SK-N-SH (cell line): ENCODE results near the gene PRICKLE4. TPM values are rescaled to one million over a fixed set of nuclear protein-coding genes. Genes with fewer than 3 reads are reported as not detected.
A peak's percentile ranks its signal among the peaks of the same experiment; 100 is the strongest.

Experiments
- CTCF ChIA-PET: fragments of 300-600, 350-600 bp; formaldehyde crosslinking; extraction: SDS; loops from one replicate; lab custom pipeline; 2021; lab: Yijun Ruan, JAX
- POLR2A ChIA-PET: fragments of 350-600 bp; sonication (Branson Sonifier 250); formaldehyde crosslinking; extraction: SDS; loops from one replicate; lab custom pipeline; 2020; ENCODE audit warnings: antibody characterized with exemption, inconsistent platforms; lab: Yijun Ruan, JAX
- DNase-seq: peaks from one replicate; pipeline ENCODE4 v3.0.0; 2012
- H2AFZ ChIP-seq: fragments of 200-600 bp; sonication (generic); 2 replicates; pipeline ENCODE4 v1.8.1; 2016; ENCODE audit warnings: antibody characterized with exemption, mild to moderate bottlenecking, low read depth
- H3F3A ChIP-seq: fragments of 200-600 bp; sonication (generic); replicated peaks from 2 replicates; pipeline ENCODE3; 2016; ENCODE audit warnings: antibody characterized with exemption, mild to moderate bottlenecking; ENCODE audit not compliant: insufficient read depth
- H3K27ac ChIP-seq, 2 experiments: fragments of 200-500 bp in 1 of 2; fragments of 200-600 bp in 1 of 2; sonication (Bioruptor generic) in 1 of 2; sonication (generic), shearing (Covaris generic) in 1 of 2; 2 replicates each; pipeline versions ENCODE4 v1.5.1 to v1.6.1; 2014 to 2016; ENCODE audit warnings: low read depth in 2 of 2, inconsistent platforms in 1 of 2, low read length in 1 of 2, mild to moderate bottlenecking in 1 of 2, mixed read lengths in 1 of 2
- H3K27me3 ChIP-seq: fragments of 200-600 bp; sonication (generic), shearing (Covaris generic); 2 replicates; pipeline ENCODE4 v1.6.1; 2016; ENCODE audit warnings: mixed run types; ENCODE audit not compliant: insufficient read depth
- H3K36me3 ChIP-seq, 2 experiments: fragments of 200-500 bp in 1 of 2; fragments of 200-600 bp in 1 of 2; sonication (Bioruptor generic) in 1 of 2; sonication (generic) in 1 of 2; replicated peaks in 1 of 2; 2 replicates each; pipeline versions ENCODE3 to v1.5.1; 2014 to 2016; ENCODE audit warnings: low read length in 1 of 2, mild to moderate bottlenecking in 1 of 2; ENCODE audit not compliant: insufficient read depth in 2 of 2, control insufficient read depth in 1 of 2
- H3K4me1 ChIP-seq, 2 experiments: fragments of 200-500 bp in 1 of 2; fragments of 200-600 bp in 1 of 2; sonication (Bioruptor generic) in 1 of 2; sonication (generic), shearing (Covaris generic) in 1 of 2; 2 replicates each; pipeline versions ENCODE4 v1.5.1 to v1.6.1; 2014 to 2016; ENCODE audit warnings: low read depth in 1 of 2, low read length in 1 of 2, mixed run types in 1 of 2; ENCODE audit not compliant: insufficient read depth in 2 of 2, control insufficient read depth in 1 of 2
- H3K4me2 ChIP-seq: fragments of 200-600 bp; sonication (generic), shearing (Covaris generic); 2 replicates; pipeline ENCODE4 v1.6.1; 2017; ENCODE audit warnings: mixed run types
- H3K4me3 ChIP-seq, 2 experiments: fragments of 200-500 bp in 1 of 2; fragments of 200-600 bp in 1 of 2; sonication (Bioruptor generic) in 1 of 2; sonication (generic), shearing (Covaris generic) in 1 of 2; 2 replicates each; pipeline versions ENCODE4 v1.5.1 to v1.8.1; 2014 to 2016; ENCODE audit warnings: low read depth in 2 of 2, inconsistent platforms in 1 of 2, low read length in 1 of 2, mild to moderate bottlenecking in 1 of 2, mixed read lengths in 1 of 2, moderate library complexity in 1 of 2
- H3K79me2 ChIP-seq: fragments of 200-600 bp; sonication (generic); 2 replicates; pipeline ENCODE4 v1.8.1; 2017; ENCODE audit warnings: mild to moderate bottlenecking; ENCODE audit not compliant: insufficient read depth
- H3K9ac ChIP-seq: fragments of 200-600 bp; sonication (generic); 2 replicates; pipeline ENCODE4 v1.6.1; 2017; ENCODE audit warnings: mixed run types
- H3K9me2 ChIP-seq: fragments of 200-600 bp; sonication (generic); 2 replicates; pipeline ENCODE4 v1.6.1; 2017; ENCODE audit warnings: mixed run types
- H3K9me3 ChIP-seq: fragments of 200-600 bp; sonication (generic); 2 replicates; pipeline ENCODE4 v1.6.1; 2017; ENCODE audit warnings: mixed run types, mild to moderate bottlenecking, moderate library complexity
- H4K20me1 ChIP-seq: fragments of 200-600 bp; sonication (generic); 2 replicates; pipeline ENCODE4 v1.6.1; 2017; ENCODE audit warnings: mild to moderate bottlenecking, mixed run types; ENCODE audit not compliant: insufficient read depth
- CHD2 ChIP-seq: fragments of 150-350 bp; IDR thresholded peaks from 2 replicates; pipeline ENCODE4 v1.6.1; 2018; ENCODE audit warnings: low read length; ENCODE audit not compliant: partially characterized antibody
- ELF1 ChIP-seq: IDR thresholded peaks from 2 replicates; pipeline ENCODE4 v1.4.0; 2012
- EP300 ChIP-seq, 2 experiments: IDR thresholded peaks; 2 replicates each; pipeline versions ENCODE4 v1.4.0 to v1.6.1; 2012; ENCODE audit warnings: borderline replicate concordance in 1 of 2, low read depth in 1 of 2, low read length in 1 of 2
- EZH2phosphoT487 ChIP-seq: fragments of 200-600 bp; sonication (generic); IDR thresholded peaks from 2 replicates; pipeline ENCODE4 v1.6.1; 2017; ENCODE audit warnings: low read depth, mixed run types, mild to moderate bottlenecking, antibody characterized with exemption, moderate library complexity, borderline replicate concordance
- GABPA ChIP-seq: IDR thresholded peaks from 2 replicates; pipeline ENCODE4 v1.4.0; 2012; ENCODE audit warnings: low read depth, mild to moderate bottlenecking
- GATA2 ChIP-seq: sonication (generic); formaldehyde crosslinking; IDR thresholded peaks from 2 replicates; pipeline ENCODE4 v1.5.0; 2020; ENCODE audit warnings: mild to moderate bottlenecking, missing genetic modification reagents
- JUND ChIP-seq: IDR thresholded peaks from 2 replicates; pipeline ENCODE4 v1.4.0; 2012
- NRF1 ChIP-seq: IDR thresholded peaks from 2 replicates; pipeline ENCODE4 v1.6.1; 2012; ENCODE audit warnings: low read depth, mild to moderate bottlenecking, low read length
- POLR2AphosphoS5 ChIP-seq: IDR thresholded peaks from 2 replicates; pipeline ENCODE4 v1.6.1; 2012; ENCODE audit warnings: low read depth, low read length
- RFX5 ChIP-seq: IDR thresholded peaks from 2 replicates; pipeline ENCODE4 v1.6.1; 2012; ENCODE audit warnings: mild to moderate bottlenecking, improper control_type of control experiment, low read length
- SIN3A ChIP-seq: IDR thresholded peaks from 2 replicates; pipeline ENCODE4 v1.6.1; 2012; ENCODE audit warnings: low read depth, mild to moderate bottlenecking, low read length, moderate library complexity, borderline replicate concordance
- SMC3 ChIP-seq: IDR thresholded peaks from 2 replicates; pipeline ENCODE4 v1.6.1; 2012; ENCODE audit warnings: low read depth, low read length, improper control_type of control experiment
- TAF1 ChIP-seq: IDR thresholded peaks from 2 replicates; pipeline ENCODE4 v1.6.1; 2012; ENCODE audit warnings: low read depth, mild to moderate bottlenecking, low read length, moderate library complexity, borderline replicate concordance
- TCF12 ChIP-seq: IDR thresholded peaks from 2 replicates; pipeline ENCODE4 v1.4.0; 2012
- polyA plus RNA-seq, 3 experiments: library from polyadenylated mRNA; depleted of rRNA; stranded (reverse); fragments of >200 nt; gene quantifications; 2 replicates each; pipeline ENCODE4 v1.2.3, GENCODE V29; 2012
- TF ChIP-seq, protein P1 (sequence below): IDR thresholded peaks from 2 replicates; pipeline ENCODE4 v1.4.0; 2012; ENCODE audit warnings: low read depth
- TF ChIP-seq, protein P2 (sequence below): IDR thresholded peaks from 2 replicates; pipeline ENCODE4; 2012
- TF ChIP-seq, protein P3 (sequence below): IDR thresholded peaks from 2 replicates; pipeline ENCODE4 v1.4.0; 2012; ENCODE audit warnings: low read depth, borderline replicate concordance
- TF ChIP-seq, protein P4 (sequence below): fragments of 200-600 bp; sonication (generic); IDR thresholded peaks from 2 replicates; pipeline ENCODE4 v1.6.1; 2017; ENCODE audit warnings: antibody characterized with exemption, mild to moderate bottlenecking, moderate library complexity
- TF ChIP-seq, protein P5 (sequence below): IDR thresholded peaks from 2 replicates; pipeline ENCODE4 v1.4.0; 2012; ENCODE audit warnings: low read depth, borderline replicate concordance
- TF ChIP-seq, protein P6 (sequence below): fragments of 150-350 bp; IDR thresholded peaks from 2 replicates; pipeline ENCODE4 v1.6.1; 2016; ENCODE audit warnings: mild to moderate bottlenecking, low read depth, low read length

PRICKLE4 gene
- polyA plus RNA-seq, 1 of the 3 experiments (the other 2 are of a cell fraction), result 3.9 TPM

DNA sequence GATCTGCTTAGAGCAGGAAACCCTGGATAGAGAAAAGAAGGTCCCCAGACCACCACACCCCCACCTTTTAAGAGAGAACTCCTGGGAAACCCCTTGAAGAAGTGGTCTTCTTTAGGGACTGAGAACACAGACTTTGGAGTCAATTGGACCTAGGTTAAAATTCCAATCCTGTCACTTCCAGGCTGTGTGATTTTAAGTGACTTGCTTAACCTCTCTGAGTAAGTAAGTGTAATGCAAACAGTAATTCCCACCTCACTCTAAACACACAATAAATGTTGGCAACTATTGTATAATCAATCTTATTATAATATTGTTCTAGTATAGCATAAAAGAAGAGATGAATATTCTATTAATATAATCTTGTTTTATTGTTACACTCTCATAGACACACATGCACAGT is 48.4 kb upstream of the PRICKLE4 start:
- Histone ChIP-seq H3K9me2 (no peaks in the 10 kb centered on the region), H2AFZ (no peak overlapping the region), H3K4me2 (peak overlapping the region; percentile 93), H3K79me2 (peaks cover 54% of the 10 kb centered on the region), H3K27ac (peak overlapping the region in 1 of 2 experiments; percentile 81; a peak in 1 of 4 replicates), H3K36me3 (no peaks in the 10 kb centered on the region), H3K9me3 (no peaks in the 10 kb centered on the region), H3K4me1 (peaks cover 37 to 54% of the 10 kb centered on the region in 2 experiments), H3F3A (peaks cover 10% of the 10 kb centered on the region), H4K20me1 (no peaks in the 10 kb centered on the region), H3K4me3 (peak overlapping the region in 1 of 2 experiments; percentile 71; a peak in 1 of 4 replicates), H3K9ac (0 out of 2 replicates have a peak overlapping the region, but pooled peaks have one; percentile 58), H3K27me3 (no peaks in the 10 kb centered on the region)
- POLR2A ChIA-PET, result interaction anchor here (3.6 kb wide), 1 partner anchor 55 kb away, joined by 23 read pairs; the partner anchor contains the start of gene TOMM6
- DNase-seq, result no peak
- TF ChIP-seq TCF12, result no peak
- TF ChIP-seq, protein P1, sequence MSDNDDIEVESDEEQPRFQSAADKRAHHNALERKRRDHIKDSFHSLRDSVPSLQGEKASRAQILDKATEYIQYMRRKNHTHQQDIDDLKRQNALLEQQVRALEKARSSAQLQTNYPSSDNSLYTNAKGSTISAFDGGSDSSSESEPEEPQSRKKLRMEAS, result no peak
- TF ChIP-seq, protein P2, sequence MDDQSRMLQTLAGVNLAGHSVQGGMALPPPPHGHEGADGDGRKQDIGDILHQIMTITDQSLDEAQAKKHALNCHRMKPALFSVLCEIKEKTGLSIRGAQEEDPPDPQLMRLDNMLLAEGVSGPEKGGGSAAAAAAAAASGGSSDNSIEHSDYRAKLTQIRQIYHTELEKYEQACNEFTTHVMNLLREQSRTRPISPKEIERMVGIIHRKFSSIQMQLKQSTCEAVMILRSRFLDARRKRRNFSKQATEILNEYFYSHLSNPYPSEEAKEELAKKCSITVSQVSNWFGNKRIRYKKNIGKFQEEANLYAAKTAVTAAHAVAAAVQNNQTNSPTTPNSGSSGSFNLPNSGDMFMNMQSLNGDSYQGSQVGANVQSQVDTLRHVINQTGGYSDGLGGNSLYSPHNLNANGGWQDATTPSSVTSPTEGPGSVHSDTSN, result no peak
- no peak for TF ChIP-seq EP300 (IDR thresholded peaks at IDR 0.05; ENCODE audit: borderline replicate concordance in 1 of 2, low read depth in 1 of 2, low read length in 1 of 2)
- TF ChIP-seq GABPA, result no peak
- TF ChIP-seq, protein P3, sequence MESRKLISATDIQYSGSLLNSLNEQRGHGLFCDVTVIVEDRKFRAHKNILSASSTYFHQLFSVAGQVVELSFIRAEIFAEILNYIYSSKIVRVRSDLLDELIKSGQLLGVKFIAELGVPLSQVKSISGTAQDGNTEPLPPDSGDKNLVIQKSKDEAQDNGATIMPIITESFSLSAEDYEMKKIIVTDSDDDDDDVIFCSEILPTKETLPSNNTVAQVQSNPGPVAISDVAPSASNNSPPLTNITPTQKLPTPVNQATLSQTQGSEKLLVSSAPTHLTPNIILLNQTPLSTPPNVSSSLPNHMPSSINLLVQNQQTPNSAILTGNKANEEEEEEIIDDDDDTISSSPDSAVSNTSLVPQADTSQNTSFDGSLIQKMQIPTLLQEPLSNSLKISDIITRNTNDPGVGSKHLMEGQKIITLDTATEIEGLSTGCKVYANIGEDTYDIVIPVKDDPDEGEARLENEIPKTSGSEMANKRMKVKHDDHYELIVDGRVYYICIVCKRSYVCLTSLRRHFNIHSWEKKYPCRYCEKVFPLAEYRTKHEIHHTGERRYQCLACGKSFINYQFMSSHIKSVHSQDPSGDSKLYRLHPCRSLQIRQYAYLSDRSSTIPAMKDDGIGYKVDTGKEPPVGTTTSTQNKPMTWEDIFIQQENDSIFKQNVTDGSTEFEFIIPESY, result no peak
- no peak for TF ChIP-seq JUND
- TF ChIP-seq CHD2, result no peak
- no peak for TF ChIP-seq EZH2phosphoT487
- TF ChIP-seq POLR2AphosphoS5, result no peak
- TF ChIP-seq, protein P4, sequence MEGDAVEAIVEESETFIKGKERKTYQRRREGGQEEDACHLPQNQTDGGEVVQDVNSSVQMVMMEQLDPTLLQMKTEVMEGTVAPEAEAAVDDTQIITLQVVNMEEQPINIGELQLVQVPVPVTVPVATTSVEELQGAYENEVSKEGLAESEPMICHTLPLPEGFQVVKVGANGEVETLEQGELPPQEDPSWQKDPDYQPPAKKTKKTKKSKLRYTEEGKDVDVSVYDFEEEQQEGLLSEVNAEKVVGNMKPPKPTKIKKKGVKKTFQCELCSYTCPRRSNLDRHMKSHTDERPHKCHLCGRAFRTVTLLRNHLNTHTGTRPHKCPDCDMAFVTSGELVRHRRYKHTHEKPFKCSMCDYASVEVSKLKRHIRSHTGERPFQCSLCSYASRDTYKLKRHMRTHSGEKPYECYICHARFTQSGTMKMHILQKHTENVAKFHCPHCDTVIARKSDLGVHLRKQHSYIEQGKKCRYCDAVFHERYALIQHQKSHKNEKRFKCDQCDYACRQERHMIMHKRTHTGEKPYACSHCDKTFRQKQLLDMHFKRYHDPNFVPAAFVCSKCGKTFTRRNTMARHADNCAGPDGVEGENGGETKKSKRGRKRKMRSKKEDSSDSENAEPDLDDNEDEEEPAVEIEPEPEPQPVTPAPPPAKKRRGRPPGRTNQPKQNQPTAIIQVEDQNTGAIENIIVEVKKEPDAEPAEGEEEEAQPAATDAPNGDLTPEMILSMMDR, result no peak
- TF ChIP-seq, protein P5, sequence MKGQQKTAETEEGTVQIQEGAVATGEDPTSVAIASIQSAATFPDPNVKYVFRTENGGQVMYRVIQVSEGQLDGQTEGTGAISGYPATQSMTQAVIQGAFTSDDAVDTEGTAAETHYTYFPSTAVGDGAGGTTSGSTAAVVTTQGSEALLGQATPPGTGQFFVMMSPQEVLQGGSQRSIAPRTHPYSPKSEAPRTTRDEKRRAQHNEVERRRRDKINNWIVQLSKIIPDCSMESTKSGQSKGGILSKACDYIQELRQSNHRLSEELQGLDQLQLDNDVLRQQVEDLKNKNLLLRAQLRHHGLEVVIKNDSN, result no peak
- TF ChIP-seq NRF1, result no peak
- TF ChIP-seq SIN3A, result no peak
- no peak for TF ChIP-seq GATA2
- no peak for TF ChIP-seq TAF1
- no peak for TF ChIP-seq ELF1
- TF ChIP-seq, protein P6, sequence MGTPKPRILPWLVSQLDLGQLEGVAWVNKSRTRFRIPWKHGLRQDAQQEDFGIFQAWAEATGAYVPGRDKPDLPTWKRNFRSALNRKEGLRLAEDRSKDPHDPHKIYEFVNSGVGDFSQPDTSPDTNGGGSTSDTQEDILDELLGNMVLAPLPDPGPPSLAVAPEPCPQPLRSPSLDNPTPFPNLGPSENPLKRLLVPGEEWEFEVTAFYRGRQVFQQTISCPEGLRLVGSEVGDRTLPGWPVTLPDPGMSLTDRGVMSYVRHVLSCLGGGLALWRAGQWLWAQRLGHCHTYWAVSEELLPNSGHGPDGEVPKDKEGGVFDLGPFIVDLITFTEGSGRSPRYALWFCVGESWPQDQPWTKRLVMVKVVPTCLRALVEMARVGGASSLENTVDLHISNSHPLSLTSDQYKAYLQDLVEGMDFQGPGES, result no peak
- no peak for TF ChIP-seq RFX5
- TF ChIP-seq SMC3, result no peak
- CTCF ChIA-PET, result interaction anchor here (4.5 to 6.4 kb wide), 3 partner anchors 26 to 55 kb away, joined by 29 to 53 read pairs (median 32); partner anchors contain the start of gene TOMM6
